Spleen (tissue), 11 donors: Measurements from ENCODE around the gene NKIRAS1. TPM values are rescaled to one million over a fixed set of nuclear protein-coding genes. Genes with fewer than 3 reads are reported as not detected.
"Not testable (repeated sequence)": the region's sequence is repeated elsewhere in the genome, so short reads cannot be mapped to it uniquely, and the experiment has no call there.

Experiments
- DNase-seq: peaks from one replicate; pipeline ENCODE4 v3.0.0-alpha.2; 2020
- H3K27ac ChIP-seq, 8 donors: fragments of 200-600 bp; sonication (generic) in 7 of 8; 1 replicate in 4 of 8; 2 replicates in 4 of 8; pipeline versions ENCODE4 v1.5.0 to v1.8.0; 2016 to 2021; ENCODE audit warnings: inconsistent platforms in 4 of 8, mild to moderate bottlenecking in 4 of 8, moderate library complexity in 1 of 8
- H3K27me3 ChIP-seq, 7 donors: fragments of 200-600 bp; sonication (generic) in 6 of 7; replicated peaks in 1 of 7; 1 replicate in 4 of 7; 2 replicates in 3 of 7; pipeline versions ENCODE4 v1.5.0 to v1.8.0; 2016 to 2021; ENCODE audit warnings: inconsistent platforms in 3 of 7, mild to moderate bottlenecking in 1 of 7
- H3K36me3 ChIP-seq, 6 donors: fragments of 200-600 bp; sonication (generic) in 5 of 6; 1 replicate in 4 of 6; 2 replicates in 2 of 6; pipeline versions ENCODE4 v1.5.0 to v1.8.0; 2016 to 2021; ENCODE audit warnings: inconsistent platforms in 2 of 6
- H3K4me1 ChIP-seq, 6 donors: fragments of 200-600 bp; sonication (generic) in 5 of 6; 1 replicate in 3 of 6; 2 replicates in 3 of 6; pipeline versions ENCODE4 v1.5.0 to v1.8.0; 2016 to 2021; ENCODE audit warnings: inconsistent platforms in 3 of 6
- H3K4me3 ChIP-seq, 8 donors: fragments of 200-600 bp; sonication (generic) in 7 of 8; 1 replicate in 4 of 8; 2 replicates in 4 of 8; pipeline versions ENCODE4 v1.5.0 to v1.8.0; 2016 to 2021; ENCODE audit warnings: inconsistent platforms in 4 of 8, mild to moderate bottlenecking in 4 of 8, moderate library complexity in 2 of 8
- H3K9me3 ChIP-seq, 8 donors: fragments of 200-600 bp; sonication (generic) in 7 of 8; 1 replicate in 4 of 8; 2 replicates in 4 of 8; pipeline versions ENCODE4 v1.5.0 to v1.8.0; 2016 to 2021; ENCODE audit warnings: inconsistent platforms in 4 of 8
- POLR2A ChIP-seq, 3 donors: fragments of 450-650 bp; IDR thresholded peaks; one replicate each; pipeline ENCODE4 v1.5.1; 2017; ENCODE audit warnings: antibody characterized with exemption in 3 of 3, mild to moderate bottlenecking in 1 of 3
- POLR2AphosphoS5 ChIP-seq, 3 donors: sonication (generic); formaldehyde crosslinking; IDR thresholded peaks; one replicate each; pipeline ENCODE4 v1.5.1; 2017; ENCODE audit warnings: antibody characterized with exemption in 3 of 3
- WGBS, 5 donors: extraction: QIAGEN DNeasy Blood & Tissue Kit in 3 of 5; methylation state at CpG; one replicate each; pipeline versions ENCODE4 v1.1.5 to v1.1.7; 2013 to 2018; 5-methylcytosine and 5-hydroxymethylcytosine counted together
- intact Hi-C: fragments of 100-400 bp; cut with DNase I; formaldehyde crosslinking; loops from one replicate; pipeline ENCODE4 v1.15.0; 2023; ENCODE audit warnings: low total_unique reads
- polyA plus RNA-seq, 3 donors: library from polyadenylated mRNA; stranded (reverse); fragments of 200-250 nt; gene quantifications; one replicate each; pipeline ENCODE4 v1.2.1, GENCODE V29; 2013
- total RNA-seq, 7 donors: library from RNA; depleted of rRNA in 3 of 7; stranded (reverse); fragments of >200 nt in 3 of 7; fragmentation: NEBNext Ultra II Directional in 4 of 7; extraction: Animal tissue kit (Norgen Biotek cat#: 25700) in 4 of 7; gene quantifications; one replicate each; pipeline versions ENCODE4 v1.1.0 to v1.2.1, GENCODE V29; 2016 to 2021
- TF ChIP-seq, protein P1 (sequence below), 11 experiments: fragments of 200-600 bp in 7 of 11; fragments of 450-650 bp in 4 of 11; sonication (generic) in 4 of 11; IDR thresholded peaks in 8 of 11; conservative IDR thresholded peaks in 3 of 11; 1 replicate in 7 of 11; 2 replicates in 4 of 11; pipeline versions ENCODE4 v1.4.0 to v1.8.0; 2016 to 2021; ENCODE audit warnings: antibody characterized with exemption in 11 of 11, inconsistent platforms in 4 of 11, mild to moderate bottlenecking in 1 of 11
- donor health status: healthy with polysubstance abuse.
- donor health status: DM: no; HTN: no; CAD: no; lungs with moderate emphysema.
- donor health status: DM: no; HTN: no; CAD: no.
- donor health status: Bipolar disorder and iron deficiency.
- donor health status: healthy.
- donor health status: DM: no; HTN: no; CAD: no.
- donor health status: DM: yes; HTN: yes; CAD: no.

Gene NKIRAS1
- total and polyA plus RNA-seq, 10 donors = 3.5 to 14.2 (median 8.9) TPM

DNA sequence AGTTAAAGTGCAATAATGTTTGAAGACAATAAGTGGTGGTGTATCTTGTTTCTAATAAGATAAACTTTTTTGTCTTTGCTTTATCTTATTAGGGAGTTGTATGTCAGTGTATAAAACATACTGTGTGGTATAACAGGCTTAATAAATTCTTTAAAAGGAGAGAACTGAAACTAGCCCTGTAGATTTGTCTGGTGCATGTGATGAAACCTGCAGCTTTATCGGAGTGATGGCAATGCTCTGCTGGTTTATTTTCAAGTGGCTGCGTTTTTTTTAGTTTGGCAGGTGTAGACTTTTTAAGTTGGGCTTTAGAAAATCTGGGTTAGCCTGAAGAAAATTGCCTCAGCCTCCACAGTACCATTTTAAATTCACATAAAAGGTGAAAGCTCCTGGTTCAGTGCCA lies 2.8 kb upstream of the NKIRAS1 start:
- 48 to 73% (median 68%) methylated on average over 2 of the region's 2 CpGs for WGBS, 5 donors
- Histone ChIP-seq H3K27me3 (no peaks in the 10 kb centered on the region), H3K4me1 (peaks cover 28 to 54% (median 49%) of the 10 kb centered on the region in 6 donors), H3K36me3 (peaks cover 0 to 56% (median 42%) of the 10 kb centered on the region in 6 donors), H3K27ac (no peak overlapping the region), H3K9me3 (no peaks in the 10 kb centered on the region), H3K4me3 (no peak overlapping the region)
- TF ChIP-seq, protein P1, sequence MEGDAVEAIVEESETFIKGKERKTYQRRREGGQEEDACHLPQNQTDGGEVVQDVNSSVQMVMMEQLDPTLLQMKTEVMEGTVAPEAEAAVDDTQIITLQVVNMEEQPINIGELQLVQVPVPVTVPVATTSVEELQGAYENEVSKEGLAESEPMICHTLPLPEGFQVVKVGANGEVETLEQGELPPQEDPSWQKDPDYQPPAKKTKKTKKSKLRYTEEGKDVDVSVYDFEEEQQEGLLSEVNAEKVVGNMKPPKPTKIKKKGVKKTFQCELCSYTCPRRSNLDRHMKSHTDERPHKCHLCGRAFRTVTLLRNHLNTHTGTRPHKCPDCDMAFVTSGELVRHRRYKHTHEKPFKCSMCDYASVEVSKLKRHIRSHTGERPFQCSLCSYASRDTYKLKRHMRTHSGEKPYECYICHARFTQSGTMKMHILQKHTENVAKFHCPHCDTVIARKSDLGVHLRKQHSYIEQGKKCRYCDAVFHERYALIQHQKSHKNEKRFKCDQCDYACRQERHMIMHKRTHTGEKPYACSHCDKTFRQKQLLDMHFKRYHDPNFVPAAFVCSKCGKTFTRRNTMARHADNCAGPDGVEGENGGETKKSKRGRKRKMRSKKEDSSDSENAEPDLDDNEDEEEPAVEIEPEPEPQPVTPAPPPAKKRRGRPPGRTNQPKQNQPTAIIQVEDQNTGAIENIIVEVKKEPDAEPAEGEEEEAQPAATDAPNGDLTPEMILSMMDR (IDR thresholded peaks at IDR 0.05 in 8 of 11, conservative IDR thresholded peaks at IDR 0.05 in 3 of 11) = no peak
- no peak for TF ChIP-seq POLR2AphosphoS5 (IDR thresholded peaks at IDR 0.05)
- no peak for TF ChIP-seq POLR2A (IDR thresholded peaks at IDR 0.05)
- intact Hi-C loops = loop anchor here (2.0 kb wide), 1 partner anchor 25 kb away; the partner anchor contains the start of gene NR1D2
- DNase-seq = no peak

- not testable (repeated sequence) for DNase-seq, H3K9me3 ChIP-seq, H3K27me3 ChIP-seq
- Histone ChIP-seq H3K4me3 (peak overlapping the region; percentile 57 to 99 (median 83)), H3K36me3 (peaks cover 0 to 55% (median 42%) of the 10 kb centered on the region in 6 donors), H3K4me1 (peaks cover 28 to 59% (median 51%) of the 10 kb centered on the region in 6 donors), H3K27ac (peak overlapping the region; percentile 91 to 99 (median 97))
- intact Hi-C loops = loop anchor here (2.0 kb wide), 1 partner anchor 26 kb away; the partner anchor contains the start of gene NR1D2
- 20 to 42% (median 22%) methylated on average over 12 of the region's 12 CpGs for WGBS, 5 donors
These were observed 1.5 kb upstream of the NKIRAS1 start for GRCh38 chr3:23918331-23918730.

- not testable (repeated sequence) for H3K9me3 ChIP-seq, H3K27me3 ChIP-seq, DNase-seq
- H3K4me1 ChIP-seq = peaks cover 28 to 59% (median 51%) of the 10 kb centered on the region in 6 donors
- peaks cover 0 to 50% (median 39%) of the 10 kb centered on the region in 6 donors for H3K36me3 ChIP-seq
- WGBS, 5 donors = 1% methylated on average over 19 to 21 of the region's 21 CpGs
- H3K4me3 ChIP-seq = peak overlapping the region; percentile 57 to 99 (median 83)
- peak overlapping the region; percentile 91 to 99 (median 97) for H3K27ac ChIP-seq
- intact Hi-C loops = loop anchor here (2.0 kb wide), 1 partner anchor 27 kb away; the partner anchor contains the start of gene NR1D2
These were observed 1.0 kb upstream of the NKIRAS1 start for GRCh38 chr3:23917679-23918303.

- DNase-seq = no peak
- TF ChIP-seq POLR2AphosphoS5 (IDR thresholded peaks at IDR 0.05) = no peak
- TF ChIP-seq, protein P1 (IDR thresholded peaks at IDR 0.05 in 8 of 11, conservative IDR thresholded peaks at IDR 0.05 in 3 of 11) = no peak
- no peak for TF ChIP-seq POLR2A (IDR thresholded peaks at IDR 0.05)
- intact Hi-C loops = no loop called here
- 1 to 4% (median 2%) methylated on average over 26 to 48 of the region's 48 CpGs for WGBS, 5 donors
- H3K36me3 ChIP-seq = peaks cover 0 to 35% (median 27%) of the 10 kb centered on the region in 6 donors
- H3K27ac ChIP-seq = peak overlapping the region; percentile 91 to 99 (median 97)
- peaks cover 28 to 59% (median 51%) of the 10 kb centered on the region in 6 donors for H3K4me1 ChIP-seq
- no peaks in the 10 kb centered on the region for H3K9me3 ChIP-seq
- peak overlapping the region; percentile 57 to 99 (median 83) for H3K4me3 ChIP-seq
- H3K27me3 ChIP-seq = no peaks in the 10 kb centered on the region
These were observed 471 bp downstream of the NKIRAS1 start for GRCh38 chr3:23916152-23916885.
